Fibroblast of lung (primary cell): Measurements from ENCODE around the gene CNTNAP4. TPM values are rescaled to one million over a fixed set of nuclear protein-coding genes. Genes with fewer than 3 reads are reported as not detected.

Experiments used
- DNase-seq, 2 donors: peaks; one replicate each; pipeline versions ENCODE4 v3.0.0 to v3.0.0-alpha.2; 2010; ENCODE audit warnings: low read depth in 2 of 2
- H2AFZ ChIP-seq: 2 replicates; pipeline ENCODE4 v1.5.1; 2012; ENCODE audit warnings: low read length, control low read depth, inconsistent platforms
- H3K27ac ChIP-seq: 2 replicates; pipeline ENCODE4 v1.5.1; 2011; ENCODE audit warnings: low read length, control low read depth; ENCODE audit not compliant: insufficient read depth
- H3K27me3 ChIP-seq: 2 replicates; pipeline ENCODE4 v1.5.1; 2011; ENCODE audit warnings: mild to moderate bottlenecking, low read length; ENCODE audit not compliant: control insufficient read depth, insufficient read depth
- H3K36me3 ChIP-seq: 2 replicates; pipeline ENCODE4 v1.5.1; 2011; ENCODE audit warnings: low read length; ENCODE audit not compliant: control insufficient read depth, insufficient read depth
- H3K4me1 ChIP-seq: 2 replicates; pipeline ENCODE4 v1.5.1; 2011; ENCODE audit warnings: low read length; ENCODE audit not compliant: control insufficient read depth, insufficient read depth; ENCODE audit errors: extremely low read depth
- H3K4me2 ChIP-seq: 2 replicates; pipeline ENCODE4 v1.5.1; 2011; ENCODE audit warnings: low read length, control low read depth; ENCODE audit not compliant: insufficient read depth; ENCODE audit errors: extremely low read depth
- H3K4me3 ChIP-seq, 4 experiments: fragments of 200-600 bp in 1 of 4; sonication (generic) in 1 of 4; replicated peaks in 1 of 4; 2 replicates each; pipeline ENCODE4 v1.5.1; 2011 to 2016; ENCODE audit warnings: low read length in 4 of 4, low read depth in 3 of 4, mild to moderate bottlenecking in 3 of 4, control low read depth in 2 of 4, inconsistent platforms in 1 of 4, mixed read lengths in 1 of 4; ENCODE audit not compliant: insufficient read depth in 1 of 4; ENCODE audit errors: control extremely low read depth in 1 of 4
- H3K79me2 ChIP-seq: 2 replicates; pipeline ENCODE4 v1.5.1; 2012; ENCODE audit warnings: mild to moderate bottlenecking, low read length, inconsistent platforms; ENCODE audit not compliant: control insufficient read depth, insufficient read depth
- H3K9ac ChIP-seq: 2 replicates; pipeline ENCODE4 v1.5.1; 2011; ENCODE audit warnings: mild to moderate bottlenecking, low read length, control low read depth; ENCODE audit not compliant: insufficient read depth
- H3K9me3 ChIP-seq: 2 replicates; pipeline ENCODE4 v1.5.1; 2012; ENCODE audit warnings: low read depth, low read length; ENCODE audit not compliant: control insufficient read depth, insufficient read depth
- H4K20me1 ChIP-seq: 2 replicates; pipeline ENCODE4 v1.5.1; 2011; ENCODE audit warnings: low read length; ENCODE audit not compliant: control insufficient read depth, insufficient read depth; ENCODE audit errors: extremely low read depth
- EZH2 ChIP-seq: IDR thresholded peaks from 2 replicates; pipeline ENCODE4 v1.5.1; 2012; ENCODE audit warnings: low read length, control low read depth, mild to moderate bottlenecking; ENCODE audit errors: missing control alignments
- polyA plus RNA-seq, 2 donors: library from polyadenylated mRNA; depleted of rRNA in 1 of 2; stranded (reverse) in 1 of 2; unstranded in 1 of 2; fragments of >200 nt; gene quantifications; 2 replicates each; pipeline ENCODE4 v1.2.1, GENCODE V29; 2011 to 2012; ENCODE audit warnings: missing spikeins in 1 of 2
- total RNA-seq: library from RNA; depleted of rRNA; stranded (reverse); fragments of >200 nt; gene quantifications from 2 replicates; pipeline ENCODE4 v1.2.1, GENCODE V29; 2014
- TF ChIP-seq, protein P1 (sequence below), 2 donors: IDR thresholded peaks in 1 of 2; conservative IDR thresholded peaks in 1 of 2; 1 replicate in 1 of 2; 2 replicates in 1 of 2; pipeline ENCODE4 v1.5.1; 2011 to 2012; ENCODE audit warnings: low read length in 2 of 2, control low read depth in 1 of 2, inconsistent platforms in 1 of 2, low read depth in 1 of 2, mild to moderate bottlenecking in 1 of 2

Gene CNTNAP4
- total and polyA plus RNA-seq, 2 donors (not counting 1 experiment from before 2014, with no cell fraction given) = not detected

DNA sequence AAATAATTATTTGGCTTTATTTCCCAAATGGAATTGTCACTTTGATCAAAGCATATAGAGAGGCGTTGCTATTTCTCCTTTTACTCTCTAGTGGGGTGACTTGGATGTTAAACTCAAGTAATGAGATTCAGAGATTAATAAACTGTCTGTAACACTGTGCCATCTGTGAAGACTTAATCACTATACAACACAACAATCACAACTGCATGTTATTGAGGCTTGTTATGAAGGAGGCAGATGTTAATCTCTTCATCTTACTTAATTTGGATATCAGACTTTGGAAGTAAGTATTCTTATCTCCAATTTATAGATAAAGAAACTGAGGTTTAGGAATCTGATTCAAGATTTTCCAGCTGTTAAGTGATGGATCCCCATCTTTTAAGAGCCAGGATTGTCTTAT lies 132.5 kb downstream of the CNTNAP4 start:
- H4K20me1 ChIP-seq = no peaks in the 10 kb centered on the region
- no peak overlapping the region for H3K9ac ChIP-seq
- H3K79me2 ChIP-seq = no peaks in the 10 kb centered on the region
- H3K9me3 ChIP-seq = no peaks in the 10 kb centered on the region
- H3K27ac ChIP-seq = no peak overlapping the region
- H3K4me3 ChIP-seq = no peak overlapping the region
- H3K27me3 ChIP-seq = no peaks in the 10 kb centered on the region
- H3K4me1 ChIP-seq = no peaks in the 10 kb centered on the region
- TF ChIP-seq, protein P1, sequence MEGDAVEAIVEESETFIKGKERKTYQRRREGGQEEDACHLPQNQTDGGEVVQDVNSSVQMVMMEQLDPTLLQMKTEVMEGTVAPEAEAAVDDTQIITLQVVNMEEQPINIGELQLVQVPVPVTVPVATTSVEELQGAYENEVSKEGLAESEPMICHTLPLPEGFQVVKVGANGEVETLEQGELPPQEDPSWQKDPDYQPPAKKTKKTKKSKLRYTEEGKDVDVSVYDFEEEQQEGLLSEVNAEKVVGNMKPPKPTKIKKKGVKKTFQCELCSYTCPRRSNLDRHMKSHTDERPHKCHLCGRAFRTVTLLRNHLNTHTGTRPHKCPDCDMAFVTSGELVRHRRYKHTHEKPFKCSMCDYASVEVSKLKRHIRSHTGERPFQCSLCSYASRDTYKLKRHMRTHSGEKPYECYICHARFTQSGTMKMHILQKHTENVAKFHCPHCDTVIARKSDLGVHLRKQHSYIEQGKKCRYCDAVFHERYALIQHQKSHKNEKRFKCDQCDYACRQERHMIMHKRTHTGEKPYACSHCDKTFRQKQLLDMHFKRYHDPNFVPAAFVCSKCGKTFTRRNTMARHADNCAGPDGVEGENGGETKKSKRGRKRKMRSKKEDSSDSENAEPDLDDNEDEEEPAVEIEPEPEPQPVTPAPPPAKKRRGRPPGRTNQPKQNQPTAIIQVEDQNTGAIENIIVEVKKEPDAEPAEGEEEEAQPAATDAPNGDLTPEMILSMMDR (conservative IDR thresholded peaks at IDR 0.05 in 1 of 2, IDR thresholded peaks at IDR 0.05 in 1 of 2; ENCODE audit: low read depth in 1 of 2, low read length in 2 of 2) = no peak
- no peak for TF ChIP-seq EZH2
- H2AFZ ChIP-seq = no peak overlapping the region
- no peaks in the 10 kb centered on the region for H3K36me3 ChIP-seq
- DNase-seq = no peak
- no peak overlapping the region for H3K4me2 ChIP-seq

DNA sequence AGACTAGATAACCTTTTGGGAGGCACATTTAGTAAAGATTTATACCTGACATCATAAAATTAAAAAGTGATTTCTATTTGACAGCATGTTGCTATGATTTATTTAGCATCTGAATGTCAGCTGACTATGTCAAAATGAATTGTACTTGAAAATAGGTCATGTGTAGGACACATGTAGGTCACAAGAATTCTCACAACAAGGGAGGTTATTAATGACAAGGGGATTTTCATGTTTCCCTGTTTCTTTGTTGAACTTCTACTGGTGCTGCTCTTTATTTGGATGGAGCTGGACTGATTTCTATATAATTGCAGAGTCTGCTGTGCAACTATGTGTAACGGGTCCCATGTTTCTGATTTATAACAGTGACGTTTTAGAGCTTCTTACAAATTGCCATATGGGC lies 144.4 kb downstream of the CNTNAP4 start:
- H2AFZ ChIP-seq = no peak overlapping the region
- H4K20me1 ChIP-seq = no peaks in the 10 kb centered on the region
- no peak for DNase-seq
- no peak overlapping the region for H3K4me3 ChIP-seq
- H3K9ac ChIP-seq = no peak overlapping the region
- H3K79me2 ChIP-seq = no peaks in the 10 kb centered on the region
- H3K9me3 ChIP-seq = no peaks in the 10 kb centered on the region
- H3K27ac ChIP-seq = no peak overlapping the region
- H3K27me3 ChIP-seq = no peaks in the 10 kb centered on the region
- no peaks in the 10 kb centered on the region for H3K36me3 ChIP-seq
- no peaks in the 10 kb centered on the region for H3K4me1 ChIP-seq
- TF ChIP-seq, protein P1 (conservative IDR thresholded peaks at IDR 0.05 in 1 of 2, IDR thresholded peaks at IDR 0.05 in 1 of 2; ENCODE audit: low read depth in 1 of 2, low read length in 2 of 2) = no peak
- TF ChIP-seq EZH2 = no peak
- no peak overlapping the region for H3K4me2 ChIP-seq

DNA sequence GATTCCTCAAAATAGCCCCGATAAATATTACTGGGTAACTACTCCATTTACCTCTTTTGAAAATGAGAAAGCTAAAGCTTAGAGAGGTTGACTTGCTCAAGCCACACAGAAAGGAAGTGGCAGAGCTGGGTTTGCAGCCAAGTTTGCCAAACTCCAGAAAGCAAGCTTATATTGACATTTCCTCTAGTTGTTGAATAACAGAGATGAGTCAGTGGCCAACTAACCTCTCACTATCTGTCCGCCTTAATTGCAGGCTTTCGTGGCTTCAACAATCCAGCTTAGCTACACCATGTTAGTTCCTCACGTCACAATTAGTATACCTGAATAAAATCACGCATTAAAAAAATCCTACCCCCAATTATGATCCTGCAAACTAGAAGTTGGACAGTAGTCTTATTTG lies 151.7 kb downstream of the CNTNAP4 start:
- Histone ChIP-seq H2AFZ (no peak overlapping the region), H4K20me1 (no peaks in the 10 kb centered on the region)

More for the DNA sequence above, 151.7 kb downstream of the CNTNAP4 start:
- H3K79me2 ChIP-seq = no peaks in the 10 kb centered on the region
- H3K9ac ChIP-seq = no peak overlapping the region
- no peak for TF ChIP-seq EZH2
- TF ChIP-seq, protein P1 (conservative IDR thresholded peaks at IDR 0.05 in 1 of 2, IDR thresholded peaks at IDR 0.05 in 1 of 2; ENCODE audit: low read depth in 1 of 2, low read length in 2 of 2) = no peak
- DNase-seq = no peak
- H3K4me1 ChIP-seq = no peaks in the 10 kb centered on the region
- H3K4me3 ChIP-seq = no peak overlapping the region
- no peaks in the 10 kb centered on the region for H3K27me3 ChIP-seq
- no peak overlapping the region for H3K27ac ChIP-seq
- no peaks in the 10 kb centered on the region for H3K9me3 ChIP-seq
- no peaks in the 10 kb centered on the region for H3K36me3 ChIP-seq
- no peak overlapping the region for H3K4me2 ChIP-seq
